Loucy (cell line): ENCODE data around the gene NADK.

ENCODE experiments used
- H2AFZ ChIP-seq: fragments of 200-600 bp; sonication (generic); 2 replicates; pipeline ENCODE4 v1.6.0; 2016; ENCODE audit warnings: antibody characterized with exemption, mild to moderate bottlenecking, low read length, moderate library complexity
- H3F3A ChIP-seq: fragments of 200-600 bp; 2 replicates; pipeline ENCODE4 v1.6.0; 2016; ENCODE audit warnings: antibody characterized with exemption, low read depth, mild to moderate bottlenecking
- H3K27me3 ChIP-seq: fragments of 200-600 bp; sonication (generic); 2 replicates; pipeline ENCODE4 v1.6.1; 2014; ENCODE audit warnings: low read length, mild to moderate bottlenecking; ENCODE audit not compliant: insufficient read depth, poor library complexity, severe bottlenecking
- H3K36me3 ChIP-seq: fragments of 200-600 bp; sonication (generic); 2 replicates; pipeline ENCODE4 v1.6.1; 2016; ENCODE audit warnings: low read length; ENCODE audit not compliant: insufficient read depth
- H3K4me1 ChIP-seq: fragments of 200-600 bp; sonication (generic); 2 replicates; pipeline ENCODE4 v1.5.1; 2014; ENCODE audit warnings: low read length, mild to moderate bottlenecking; ENCODE audit not compliant: insufficient read depth, poor library complexity, severe bottlenecking
- H3K4me2 ChIP-seq: fragments of 200-600 bp; sonication (generic); 2 replicates; pipeline ENCODE4 v1.6.0; 2014; ENCODE audit warnings: antibody characterized with exemption, low read length, low read depth, mild to moderate bottlenecking; ENCODE audit not compliant: poor library complexity, severe bottlenecking
- H3K4me3 ChIP-seq: fragments of 200-600 bp; sonication (generic); 2 replicates; pipeline ENCODE4 v1.5.1; 2014; ENCODE audit warnings: low read length, mild to moderate bottlenecking, mixed read lengths; ENCODE audit not compliant: poor library complexity, severe bottlenecking
- H3K79me2 ChIP-seq: fragments of 200-600 bp; sonication (generic); 2 replicates; pipeline ENCODE4 v1.6.1; 2014; ENCODE audit warnings: low read length; ENCODE audit not compliant: insufficient read depth
- H3K9ac ChIP-seq: fragments of 200-600 bp; sonication (generic); 2 replicates; pipeline ENCODE4 v1.6.0; 2014; ENCODE audit warnings: mild to moderate bottlenecking, low read depth, low read length, moderate library complexity; ENCODE audit not compliant: poor library complexity, severe bottlenecking
- H3K9me2 ChIP-seq: fragments of 200-600 bp; sonication (generic); replicated peaks from 2 replicates; pipeline ENCODE4 v1.6.1; 2016; ENCODE audit warnings: low read depth, low read length, mixed read lengths
- H3K9me3 ChIP-seq: fragments of 200-600 bp; sonication (generic); 2 replicates; pipeline ENCODE4 v1.6.1; 2014; ENCODE audit warnings: mild to moderate bottlenecking, antibody characterized with exemption, low read length, low read depth; ENCODE audit not compliant: insufficient read depth
- H4K20me1 ChIP-seq: fragments of 200-600 bp; sonication (generic); 2 replicates; pipeline ENCODE4 v1.6.0; 2014; ENCODE audit warnings: antibody characterized with exemption, low read length, mild to moderate bottlenecking; ENCODE audit not compliant: insufficient read depth, poor library complexity, severe bottlenecking
- CTCF ChIP-seq: fragments of 200-600 bp; sonication (generic); conservative IDR thresholded peaks from 2 replicates; pipeline ENCODE4 v1.5.1; 2014; ENCODE audit warnings: mild to moderate bottlenecking, antibody characterized with exemption, low read length
- EZH2phosphoT487 ChIP-seq: fragments of 200-600 bp; IDR thresholded peaks from 2 replicates; pipeline ENCODE4 v1.6.1; 2018; ENCODE audit warnings: antibody characterized with exemption, mild to moderate bottlenecking, moderate library complexity, borderline replicate concordance

Gene NADK

GRCh38 chr1:1758059-1758621 is 20.1 kb downstream of the NADK start:
- no peaks in the 10 kb centered on the region for H3F3A ChIP-seq
- H3K4me1 ChIP-seq = no peaks in the 10 kb centered on the region
- H3K9me2 ChIP-seq = no peaks in the 10 kb centered on the region
- no peaks in the 10 kb centered on the region for H3K79me2 ChIP-seq
- H3K36me3 ChIP-seq = peaks cover 65% of the 10 kb centered on the region; the same call in 1 of the 2 replicates
- H3K9me3 ChIP-seq = no peaks in the 10 kb centered on the region
- no peak overlapping the region for H2AFZ ChIP-seq
- TF ChIP-seq CTCF (no peak), EZH2phosphoT487 (no peak)
- no peak overlapping the region for H3K4me3 ChIP-seq
- H3K9ac ChIP-seq = no peak overlapping the region
- H4K20me1 ChIP-seq = no peaks in the 10 kb centered on the region
- H3K27me3 ChIP-seq = no peaks in the 10 kb centered on the region
- H3K4me2 ChIP-seq = no peak overlapping the region

- H3K4me1 ChIP-seq = no peaks in the 10 kb centered on the region
- H3K36me3 ChIP-seq = peaks cover 64% of the 10 kb centered on the region; the same call in 1 of the 2 replicates
- no peak overlapping the region for H3K4me2 ChIP-seq
- H2AFZ ChIP-seq = no peak overlapping the region
- H3K27me3 ChIP-seq = no peaks in the 10 kb centered on the region
- no peaks in the 10 kb centered on the region for H3F3A ChIP-seq
- H3K9ac ChIP-seq = no peak overlapping the region
- H4K20me1 ChIP-seq = no peaks in the 10 kb centered on the region
- no peaks in the 10 kb centered on the region for H3K9me3 ChIP-seq
- no peak for TF ChIP-seq CTCF
- TF ChIP-seq EZH2phosphoT487 = no peak
- H3K4me3 ChIP-seq = no peak overlapping the region
- no peaks in the 10 kb centered on the region for H3K9me2 ChIP-seq
- no peaks in the 10 kb centered on the region for H3K79me2 ChIP-seq
These were observed 20.7 kb downstream of the NADK start for GRCh38 chr1:1757422-1758058.

GRCh38 chr1:1756661-1757421 is 21.4 kb downstream of the NADK start:
- no peak overlapping the region for H3K4me2 ChIP-seq
- H3K27me3 ChIP-seq = no peaks in the 10 kb centered on the region
- no peak for TF ChIP-seq CTCF
- no peak overlapping the region for H3K9ac ChIP-seq
- no peaks in the 10 kb centered on the region for H3K4me1 ChIP-seq
- no peak overlapping the region for H3K4me3 ChIP-seq
- no peaks in the 10 kb centered on the region for H3K9me3 ChIP-seq
- no peaks in the 10 kb centered on the region for H3K79me2 ChIP-seq
- H2AFZ ChIP-seq = no peak overlapping the region
- no peaks in the 10 kb centered on the region for H3F3A ChIP-seq
- no peaks in the 10 kb centered on the region for H4K20me1 ChIP-seq
- peaks cover 62% of the 10 kb centered on the region; the same call in 1 of the 2 replicates for H3K36me3 ChIP-seq
- H3K9me2 ChIP-seq = no peaks in the 10 kb centered on the region
